ENCODE measurements around the gene VGLL3.
A peak's percentile ranks its signal among the peaks of the same experiment; 100 is the strongest.
"Not testable (repeated sequence)": the region's sequence is repeated elsewhere in the genome, so short reads cannot be mapped to it uniquely, and the experiment has no call there.

VGLL3 gene

DNA sequence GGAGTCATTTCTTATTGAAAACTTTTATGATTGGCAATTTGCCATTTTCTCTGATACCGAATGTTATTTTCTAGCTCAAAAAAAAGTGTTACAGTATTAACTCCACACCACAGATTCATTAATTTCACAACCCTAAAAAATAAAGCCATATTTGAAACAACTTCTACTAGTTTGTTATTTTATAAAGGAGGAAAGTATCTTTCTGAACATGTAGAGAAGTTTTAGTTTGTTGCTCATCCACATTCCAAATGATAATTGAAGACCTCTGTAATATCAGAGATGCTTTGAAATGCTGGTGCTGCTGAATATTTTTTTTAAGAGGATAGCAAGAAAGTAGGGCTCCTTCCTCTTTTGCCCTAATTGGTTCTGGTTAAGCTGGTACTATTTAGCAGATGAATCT is 1.9 kb downstream of the VGLL3 start:
- DNase-seq: no peak

GRCh38 chr3:86988235-86988634 is 2.7 kb downstream of the VGLL3 start:
- DNase-seq: no peak

DNA sequence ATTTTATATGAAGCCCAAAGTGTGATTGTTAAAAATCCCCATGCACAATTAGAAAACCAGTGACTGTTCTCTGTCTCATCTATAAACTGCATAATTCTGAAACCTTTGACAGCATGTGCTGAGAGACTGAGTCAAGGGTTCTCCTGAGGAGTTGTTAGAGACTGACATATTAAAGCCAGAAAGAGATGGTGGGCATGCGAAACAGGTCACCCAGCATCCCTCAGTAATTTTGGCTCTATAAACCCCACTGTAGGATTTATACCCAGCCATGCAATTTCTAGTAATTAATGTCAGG is 3.6 kb downstream of the VGLL3 start:
- no peak for DNase-seq

GRCh38 chr3:86986671-86987420 is 4.1 kb downstream of the VGLL3 start:
- DNase-seq: no peak

- DNase-seq: no peak
Observed at GRCh38 chr3:86985181-86985826, 5.6 kb downstream of the VGLL3 start.

GRCh38 chr3:86984271-86984670 is 6.7 kb downstream of the VGLL3 start:
- DNase-seq: no peak

GRCh38 chr3:86982883-86983282 is 8.1 kb downstream of the VGLL3 start:
- DNase-seq: no peak

DNA sequence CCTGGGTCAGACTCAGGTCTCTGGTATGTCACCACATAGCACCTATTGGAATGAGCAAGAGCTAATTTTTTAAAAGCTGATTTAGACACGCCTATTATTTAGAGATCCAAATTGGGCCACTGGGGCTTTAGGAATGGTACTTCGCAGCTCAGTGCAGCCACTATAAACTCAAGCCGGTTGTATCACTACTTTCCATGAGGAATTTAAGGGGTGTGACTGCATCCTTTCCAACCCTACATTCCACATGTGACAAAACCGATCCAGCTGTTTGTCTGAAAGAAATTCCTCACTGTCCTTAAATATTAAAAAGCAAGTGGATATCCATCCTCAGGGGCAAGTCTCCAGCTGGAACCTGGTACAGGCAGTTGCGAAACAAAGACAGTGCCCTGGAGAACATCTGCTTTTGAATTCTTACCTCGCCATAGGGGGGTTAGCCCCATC is 12.8 kb downstream of the VGLL3 start:
- DNase-seq: no peak

GRCh38 chr3:86976219-86976618 is 14.7 kb downstream of the VGLL3 start:
- no peak for DNase-seq

GRCh38 chr3:86974177-86974576 is 16.8 kb downstream of the VGLL3 start:
- DNase-seq: not testable (repeated sequence)

DNA sequence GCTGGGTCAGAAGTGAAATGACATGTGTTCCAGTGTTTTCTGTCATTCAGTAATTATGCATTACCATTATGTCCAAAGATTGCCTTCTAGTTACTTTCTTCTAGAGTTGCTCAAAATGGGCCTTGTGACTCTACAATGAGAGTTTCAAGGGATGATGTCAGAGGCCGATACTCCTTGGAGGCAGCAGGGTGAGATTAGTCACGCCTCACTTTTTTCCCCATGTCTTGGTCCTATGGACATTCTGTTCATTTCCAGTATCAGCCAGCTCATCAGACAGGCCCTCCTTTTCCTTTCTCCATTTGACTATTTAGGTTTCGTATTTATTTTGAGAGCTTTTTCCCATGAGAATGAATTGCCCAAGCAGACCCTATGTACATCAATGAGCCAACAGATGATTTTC is 17.5 kb downstream of the VGLL3 start:
- DNase-seq: no peak

DNA sequence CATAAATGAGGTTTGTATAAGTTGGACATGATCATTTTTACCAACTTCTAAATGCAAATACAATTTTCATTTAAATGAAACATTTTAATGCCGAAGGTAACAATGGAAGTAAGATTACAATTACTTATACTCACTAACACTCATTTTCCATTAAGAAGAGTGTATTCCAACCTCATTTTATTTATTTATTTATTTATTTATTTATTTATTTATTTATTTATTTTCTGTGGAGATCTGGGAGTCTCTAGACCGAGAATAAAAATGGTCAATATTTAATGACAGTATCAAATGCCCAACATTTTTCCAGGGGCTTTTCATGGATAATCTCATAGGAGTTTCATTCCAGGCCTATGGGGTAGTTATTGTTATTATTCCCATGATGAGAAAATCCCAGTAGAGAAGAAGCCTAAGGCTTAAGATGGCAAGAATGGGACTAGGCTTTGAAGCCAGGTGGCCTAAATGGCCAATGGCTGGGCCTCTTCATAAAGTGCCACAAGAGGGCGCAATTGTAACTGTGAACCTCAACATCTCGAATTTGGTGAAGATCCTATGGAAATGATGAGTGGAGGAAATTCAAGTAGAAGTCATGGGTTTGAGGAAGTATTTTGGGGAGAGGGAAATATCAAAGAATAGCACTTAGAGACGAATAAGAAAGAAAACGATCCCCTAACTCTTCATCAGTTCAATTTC is 21.3 kb downstream of the VGLL3 start:
- peak in 1 of 2 experiments; percentile 7 for DNase-seq

- no peak for DNase-seq
Observed at GRCh38 chr3:86968244-86968932, 22.6 kb downstream of the VGLL3 start.

DNA sequence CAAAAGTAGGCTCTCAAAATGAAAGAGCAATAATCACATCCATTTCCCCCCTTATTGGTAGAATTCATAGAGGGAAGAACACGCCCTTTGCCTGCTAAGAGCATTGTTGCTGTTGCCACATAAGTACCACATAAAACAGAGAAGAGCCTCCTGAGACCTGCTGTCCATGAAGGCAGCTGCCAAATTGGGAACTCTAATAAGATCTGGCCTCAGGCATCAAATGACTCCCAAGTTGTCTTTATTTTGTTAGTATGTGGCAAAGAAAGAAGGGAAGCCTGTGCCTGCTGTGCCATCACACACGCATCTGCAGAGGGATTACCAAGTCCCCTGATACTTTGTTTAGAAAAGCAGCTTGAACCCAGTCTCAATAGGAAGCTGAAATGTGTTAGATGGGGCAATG is 23.9 kb downstream of the VGLL3 start:
- DNase-seq: no peak

DNA sequence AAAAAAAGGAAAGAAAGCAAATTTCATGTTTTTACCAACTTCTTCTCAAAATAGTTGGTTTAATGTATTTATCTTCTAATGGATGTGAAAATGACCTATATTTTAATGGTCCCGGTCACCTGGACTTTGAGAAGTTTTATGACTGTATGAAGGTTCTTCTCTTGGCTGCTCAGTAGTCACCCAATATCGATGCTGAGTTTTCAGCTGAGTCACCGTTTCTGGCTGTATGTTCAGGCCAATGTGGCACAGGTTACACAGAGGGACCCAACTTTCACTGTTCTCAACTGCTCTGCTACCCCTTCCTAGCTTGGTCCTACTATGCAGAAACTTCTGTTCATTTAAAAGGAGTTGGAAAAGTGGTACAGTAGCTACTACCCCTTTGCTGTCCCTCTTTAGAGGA is 25.8 kb downstream of the VGLL3 start:
- no peak for DNase-seq

DNA sequence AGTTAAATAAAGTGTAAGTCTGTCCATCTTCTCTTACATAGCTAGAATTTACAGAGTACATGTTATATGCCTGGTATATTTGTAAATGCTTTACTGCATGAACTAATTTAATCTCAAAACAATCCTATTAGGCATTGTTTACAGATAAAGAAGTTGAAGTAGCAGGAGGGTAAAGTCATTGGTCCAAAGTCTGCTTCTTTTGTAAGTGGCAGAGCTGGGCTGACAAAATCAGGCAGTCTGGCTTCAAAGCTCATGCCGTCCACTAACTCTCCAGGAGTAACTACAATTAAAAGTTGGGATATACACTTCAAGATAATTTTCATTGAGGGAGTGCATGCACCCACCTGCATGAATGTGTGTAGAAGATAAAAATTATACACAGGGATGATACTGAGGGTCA is 27.3 kb downstream of the VGLL3 start:
- no peak for DNase-seq

DNA sequence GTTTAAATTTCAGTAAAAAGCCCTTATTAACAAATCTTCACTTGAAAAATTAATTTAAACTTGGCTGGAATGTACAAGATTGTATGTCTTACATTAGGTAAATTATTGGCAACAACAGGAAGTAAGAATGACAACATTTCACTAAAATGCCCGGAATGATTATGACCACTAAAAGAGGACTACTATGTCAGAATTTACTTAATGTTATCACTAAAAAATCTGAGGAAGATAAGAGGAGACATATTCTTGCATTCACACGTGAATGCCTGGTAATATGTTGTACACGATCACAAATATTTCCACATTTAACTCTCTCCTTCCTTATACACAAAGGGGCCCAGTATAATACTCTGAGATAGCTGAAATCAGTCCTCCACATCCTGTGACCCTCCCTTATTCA is 29.7 kb downstream of the VGLL3 start:
- DNase-seq: no peak

DNA sequence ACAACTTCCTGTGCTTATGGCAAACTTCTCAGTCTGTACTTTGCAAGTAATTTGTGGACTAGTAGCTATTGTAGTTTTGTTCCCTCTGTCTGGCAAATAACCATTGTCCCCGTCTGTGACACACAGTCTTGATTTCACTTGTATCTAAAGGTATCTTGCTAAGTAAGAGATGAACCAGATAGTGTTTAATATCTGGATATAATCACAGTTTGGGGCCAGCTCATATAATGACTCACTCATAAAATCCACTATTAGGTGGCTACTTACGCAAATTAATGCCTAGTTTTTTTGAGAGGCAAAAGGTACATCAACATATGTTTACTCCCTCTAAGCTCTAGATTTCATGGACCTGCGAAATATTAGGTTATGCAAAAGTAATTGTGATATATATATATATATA is 30.4 kb downstream of the VGLL3 start:
- no peak for DNase-seq

DNA sequence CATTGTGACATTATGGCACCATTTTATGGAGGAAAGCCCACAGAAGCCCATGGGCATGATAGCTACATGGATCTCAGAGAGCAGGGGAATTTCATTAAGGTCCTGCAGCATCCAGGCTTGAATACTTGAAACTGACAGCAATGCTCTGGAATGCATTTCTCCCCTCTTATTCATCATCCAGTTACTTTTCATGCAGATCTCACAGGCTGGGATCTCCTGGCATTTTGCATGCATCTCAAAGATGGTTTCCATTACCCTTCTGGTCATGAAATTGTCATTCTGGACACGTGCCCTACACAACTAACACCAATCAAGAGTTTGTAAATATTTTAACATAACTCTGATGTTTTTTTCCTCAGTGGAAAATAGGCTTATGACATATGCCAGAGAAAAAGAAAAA is 32.4 kb downstream of the VGLL3 start:
- peak in 1 of 2 experiments; percentile 1 for DNase-seq

GRCh38 chr3:86954747-86955146 is 36.2 kb downstream of the VGLL3 start:
- DNase-seq: no peak

DNA sequence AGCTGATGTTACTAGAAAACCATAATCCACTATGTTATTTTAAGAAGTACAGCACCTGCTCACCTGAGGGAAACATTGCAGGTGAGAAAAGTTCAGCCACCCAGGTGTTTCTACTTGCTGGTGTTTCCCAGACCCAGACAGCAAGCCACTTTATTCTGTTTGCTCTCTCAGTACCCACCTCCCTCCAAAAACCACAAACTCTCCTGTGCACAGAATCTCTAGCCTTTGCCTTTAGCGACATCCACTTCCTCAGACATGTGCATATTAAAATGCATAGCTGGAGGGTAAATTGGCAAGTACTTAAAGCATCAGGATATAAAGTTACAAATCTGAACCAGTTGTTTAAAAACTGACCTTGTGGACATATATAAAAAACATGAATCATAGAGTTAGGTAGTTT is 36.7 kb downstream of the VGLL3 start:
- no peak for DNase-seq

- no peak for DNase-seq
Observed at GRCh38 chr3:86951322-86951721, 39.6 kb downstream of the VGLL3 start.

- no peak for DNase-seq
Observed at GRCh38 chr3:86950717-86951116, 40.2 kb downstream of the VGLL3 start.

DNA sequence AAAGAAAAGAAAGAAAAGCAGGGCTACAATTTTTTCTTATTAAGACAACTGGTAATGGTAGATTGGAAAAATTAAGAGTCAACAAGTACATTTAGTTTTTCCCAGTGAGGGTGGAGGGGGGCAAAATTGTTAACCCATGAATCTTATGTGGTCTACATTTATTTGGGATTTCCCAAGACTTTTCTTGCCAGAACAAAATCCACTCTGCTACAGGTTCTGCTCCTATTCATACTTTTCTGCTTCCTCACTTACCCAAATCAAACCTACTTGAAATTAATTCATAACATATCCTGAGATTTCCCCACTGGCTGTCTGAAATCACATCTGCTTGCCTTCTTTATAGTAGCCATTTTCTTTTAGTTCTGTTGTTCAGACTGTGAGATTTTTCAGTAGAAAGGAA is 41.1 kb downstream of the VGLL3 start:
- no peak for DNase-seq
